ENCODE results near the gene DNAH10.

Gene DNAH10

GRCh38 chr12:123966596-123966995 is 204.5 kb downstream of the DNAH10 start:
- no peak for DNase-seq (ENCODE audit: low read depth in 3 of 3)

DNA sequence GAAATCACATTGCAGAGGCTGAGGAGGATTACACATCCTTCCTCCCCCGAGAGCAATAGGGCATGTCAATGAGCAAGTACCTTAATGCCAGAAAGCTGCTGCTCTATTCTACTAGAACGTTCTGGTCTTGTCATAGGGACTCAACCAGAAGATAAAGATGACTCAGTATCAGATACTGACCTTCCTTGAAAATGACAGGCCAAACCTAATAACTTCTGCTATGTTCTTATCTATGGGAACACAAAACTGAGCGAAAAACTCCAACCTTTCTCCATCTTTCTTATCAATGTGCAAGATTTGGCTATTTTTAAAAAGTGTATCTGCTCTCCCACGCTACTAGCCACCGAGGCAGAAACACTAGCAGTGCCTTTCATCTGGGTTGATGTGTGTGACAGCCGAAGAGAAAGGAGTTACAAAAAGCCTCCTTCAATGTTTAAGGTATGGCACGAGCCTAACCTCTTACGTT is 205.1 kb downstream of the DNAH10 start:
- DNase-seq (ENCODE audit: low read depth in 3 of 3), result no peak

DNA sequence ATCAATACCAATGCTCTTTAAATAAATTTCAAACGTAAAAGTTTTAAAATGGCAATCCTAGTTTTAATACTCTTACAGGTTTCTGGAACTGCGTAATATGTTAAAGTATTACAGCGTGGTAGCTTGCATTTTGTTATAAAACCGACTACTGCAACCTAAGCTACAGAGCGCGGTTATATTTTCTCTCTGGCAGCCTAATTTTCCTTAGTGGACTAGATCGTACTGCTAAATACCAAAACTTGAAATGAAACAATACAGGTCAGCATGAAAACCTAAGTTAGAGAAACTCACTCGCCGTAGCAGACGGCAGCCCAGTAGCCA is 209.3 kb downstream of the DNAH10 start:
- no peak for DNase-seq (ENCODE audit: low read depth in 3 of 3)

DNA sequence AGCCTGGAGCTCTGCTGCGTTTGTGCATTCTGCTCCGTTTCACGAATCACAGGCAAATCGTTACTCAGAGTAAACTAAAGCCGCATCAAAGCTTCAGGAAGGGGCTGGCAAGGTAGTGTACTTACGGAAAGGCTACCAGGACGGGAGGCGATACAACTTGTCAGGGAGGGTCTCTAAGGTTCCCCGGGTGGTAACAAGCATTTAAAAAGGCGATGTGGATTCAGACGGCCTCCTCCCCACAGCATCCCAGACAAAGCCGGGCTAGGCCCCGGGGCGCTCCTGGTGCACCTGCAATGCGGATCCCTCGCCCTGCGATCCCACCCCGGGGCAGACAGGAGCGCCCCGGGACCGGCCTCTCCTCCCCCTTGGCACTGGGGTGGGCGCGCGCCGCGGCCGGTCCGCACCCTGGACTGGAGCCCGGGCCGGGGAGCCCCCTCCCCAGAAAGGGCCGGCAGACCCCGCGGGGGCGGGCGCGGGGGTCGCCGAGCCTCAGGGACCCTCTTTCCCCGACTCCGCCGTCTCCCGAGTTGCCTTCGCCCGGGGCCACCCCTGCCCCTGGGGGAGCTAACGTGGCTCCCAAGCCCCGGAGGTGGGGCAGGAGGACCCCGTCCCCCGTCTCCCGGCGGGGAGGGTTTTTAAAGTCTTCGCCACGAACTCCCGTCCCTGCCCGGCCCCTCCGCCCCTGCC is 209.8 kb downstream of the DNAH10 start:
- peak in 2 of 3 experiments; percentile 8 to 14 for DNase-seq (ENCODE audit: low read depth in 3 of 3)

DNA sequence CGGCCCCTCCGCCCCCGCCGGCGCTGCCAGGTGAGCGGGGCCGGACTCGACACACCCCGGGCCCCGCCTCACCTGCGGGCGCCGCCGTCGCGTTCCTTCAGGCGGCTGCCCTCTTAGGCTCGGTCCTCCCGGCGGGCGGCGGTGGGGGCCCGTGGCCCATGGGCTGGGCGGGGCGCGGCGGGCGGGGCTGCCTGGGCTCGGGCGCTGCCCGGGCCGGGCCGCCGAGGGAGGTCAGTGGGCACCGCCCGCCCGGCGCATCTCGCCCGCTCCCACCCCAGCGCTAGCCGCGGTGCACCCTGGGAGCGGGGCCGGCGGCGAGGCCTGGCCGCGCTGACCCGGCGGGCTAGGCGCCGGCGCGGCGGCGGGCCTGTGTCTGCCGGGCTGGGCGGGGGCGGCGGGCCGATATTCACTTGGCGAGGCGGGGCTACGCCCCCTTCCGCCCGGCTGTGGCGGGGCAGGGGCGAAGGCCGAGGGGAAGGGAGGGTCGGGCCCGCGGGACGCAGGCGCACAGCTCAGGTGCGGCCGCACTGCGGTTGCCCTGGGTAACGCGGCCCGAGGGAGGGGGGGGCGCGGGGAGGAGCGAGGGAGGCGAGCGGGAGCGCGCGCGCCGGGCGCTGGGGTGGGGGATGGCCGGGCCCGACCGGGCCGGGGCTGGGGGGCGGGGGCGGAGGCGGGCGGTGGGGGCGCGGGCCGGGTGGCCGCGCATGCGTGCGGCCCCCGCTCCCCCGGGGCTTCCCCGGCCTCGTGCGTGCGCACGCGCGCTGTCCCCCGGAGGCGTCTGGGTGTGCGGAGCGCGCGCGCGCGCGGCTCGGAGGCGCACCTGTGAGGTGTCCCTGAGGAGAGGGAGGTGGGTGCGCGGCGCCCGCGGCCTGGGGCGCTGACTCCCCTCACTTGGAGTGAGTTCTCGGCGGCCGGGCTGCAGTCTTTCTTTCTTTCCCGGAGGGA is 210.6 kb downstream of the DNAH10 start, which contains the start of the genes CCDC92 and ZNF664:
Gene CCDC92 (minus strand): TSS at position 375 of the 945 bp plus-strand sequence. CDS start 28,526 bp downstream, outside the sequence.
Gene ZNF664 (plus strand): TSS at position 759 of the 945 bp plus-strand sequence. CDS start 38,930 bp downstream, outside the sequence.
- peak; percentile 91 to 94 (median 94) for DNase-seq (ENCODE audit: low read depth in 3 of 3)

GRCh38 chr12:123973552-123974341 is 211.6 kb downstream of the DNAH10 start:
- peak in 1 of 3 experiments; percentile 26 for DNase-seq (ENCODE audit: low read depth in 3 of 3)

DNA sequence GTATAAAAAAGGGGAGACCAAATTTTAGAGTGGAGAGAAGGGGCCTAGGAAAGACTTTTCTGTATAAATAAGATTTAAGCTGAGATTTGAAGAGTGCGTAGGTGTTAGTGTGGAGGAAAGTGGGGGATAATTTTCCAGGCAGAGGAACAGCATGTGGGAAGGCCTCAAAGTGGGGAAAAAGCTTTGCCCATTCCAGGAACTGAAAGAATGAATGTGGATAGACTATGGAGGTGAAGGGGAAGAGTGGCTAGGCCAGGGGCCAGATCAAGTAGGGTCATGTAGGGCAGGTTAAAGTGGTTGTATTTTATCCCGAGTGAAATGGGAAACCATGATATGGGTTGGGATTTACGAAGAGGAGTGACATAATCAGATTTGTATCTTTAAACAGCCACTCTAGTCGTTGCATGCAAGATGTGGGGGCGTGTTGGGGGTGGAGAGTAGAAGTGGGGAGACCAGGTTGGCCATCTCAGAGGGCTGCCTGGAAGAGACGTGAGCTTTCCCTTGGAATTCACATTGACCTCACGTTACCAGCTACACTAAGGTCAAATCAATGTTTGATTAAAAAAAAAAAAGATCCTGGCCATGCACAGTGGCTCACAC is 214.2 kb downstream of the DNAH10 start:
- DNase-seq (ENCODE audit: low read depth in 3 of 3), result no peak

DNA sequence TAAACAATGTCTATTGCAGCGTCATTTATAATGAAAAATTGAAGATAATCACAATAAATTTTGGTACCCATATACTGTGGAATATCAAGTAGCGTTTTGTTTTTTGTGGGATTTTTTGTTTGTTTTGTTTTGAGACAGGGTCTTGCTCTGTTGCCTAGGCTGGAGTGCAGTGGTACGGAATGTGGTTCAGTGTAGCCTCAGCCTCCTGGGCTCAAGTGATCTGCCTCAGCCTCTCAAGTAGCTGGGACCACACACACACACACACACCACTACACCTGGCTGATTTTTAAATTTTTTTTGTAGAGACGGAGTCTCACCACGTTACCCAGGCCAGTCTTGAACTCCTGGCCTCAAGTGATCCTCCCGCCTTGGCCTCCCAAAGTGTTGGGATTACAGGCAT is 217.5 kb downstream of the DNAH10 start:
- DNase-seq (ENCODE audit: low read depth in 3 of 3), result no peak

GRCh38 chr12:123982269-123982668 is 220.2 kb downstream of the DNAH10 start:
- no peak for DNase-seq (ENCODE audit: low read depth in 3 of 3)

- DNase-seq (ENCODE audit: low read depth in 3 of 3), result peak in 1 of 3 experiments; percentile 14
Observed at GRCh38 chr12:123983822-123984485, 221.9 kb downstream of the DNAH10 start.

DNA sequence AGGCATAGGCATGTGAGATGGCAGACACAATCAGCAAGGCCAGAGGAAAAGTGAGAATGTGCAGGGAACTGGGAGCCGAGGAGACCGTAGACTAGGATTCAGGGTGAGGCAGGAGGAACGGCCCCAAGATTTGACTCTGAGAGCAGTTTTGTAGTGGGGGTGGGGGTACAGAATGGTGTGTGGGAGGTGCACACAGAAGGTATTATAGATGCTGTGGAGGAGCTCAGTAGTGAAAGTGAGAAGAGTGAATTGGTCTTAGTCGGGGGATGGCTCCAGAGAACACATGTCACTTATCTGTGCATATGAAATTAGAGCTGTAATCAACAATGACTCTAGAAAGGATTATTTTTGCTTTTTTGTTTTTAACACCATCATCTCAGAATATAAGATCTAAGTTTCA is 222.8 kb downstream of the DNAH10 start:
- no peak for DNase-seq (ENCODE audit: low read depth in 3 of 3)

Measured in stimulated activated CD4-positive, alpha-beta T cell treated with anti-CD3 and anti-CD28 coated beads, TNF-alpha, amount 100 ng/mL, for 4 hours (primary cell).